Measurements from ENCODE around the gene DNAH14.
"Not testable (repeated sequence)": the region's sequence is repeated elsewhere in the genome, so short reads cannot be mapped to it uniquely, and the experiment has no call there.

The DNAH14 gene

DNA sequence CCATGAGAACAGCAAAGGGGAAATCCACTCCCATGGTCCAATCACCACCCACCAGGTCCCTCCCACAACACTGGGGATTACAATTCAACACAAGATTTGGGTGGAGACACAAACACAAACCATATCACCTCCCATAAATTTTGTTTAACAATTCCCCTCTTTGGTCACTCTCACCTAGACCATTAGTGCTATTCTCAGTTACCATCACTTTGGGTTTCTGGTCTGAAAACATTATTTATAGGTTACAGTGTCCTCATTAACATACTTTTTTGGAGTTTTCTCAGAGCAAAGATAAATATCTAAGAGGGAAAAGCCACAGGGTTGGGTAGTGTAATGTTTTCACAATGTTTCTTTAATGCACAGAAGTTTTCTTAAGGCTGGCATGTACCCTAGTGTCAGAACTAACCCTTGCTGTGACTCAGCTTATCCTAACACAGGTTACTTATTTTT is 47.7 kb upstream of the DNAH14 start:
- DNase-seq: no peak
- H3K27me3 ChIP-seq (replicated peaks; ENCODE audit: insufficient read depth, low read length): no peaks in the 10 kb centered on the region
- H2AFZ ChIP-seq (ENCODE audit: low read length): no peak overlapping the region

DNA sequence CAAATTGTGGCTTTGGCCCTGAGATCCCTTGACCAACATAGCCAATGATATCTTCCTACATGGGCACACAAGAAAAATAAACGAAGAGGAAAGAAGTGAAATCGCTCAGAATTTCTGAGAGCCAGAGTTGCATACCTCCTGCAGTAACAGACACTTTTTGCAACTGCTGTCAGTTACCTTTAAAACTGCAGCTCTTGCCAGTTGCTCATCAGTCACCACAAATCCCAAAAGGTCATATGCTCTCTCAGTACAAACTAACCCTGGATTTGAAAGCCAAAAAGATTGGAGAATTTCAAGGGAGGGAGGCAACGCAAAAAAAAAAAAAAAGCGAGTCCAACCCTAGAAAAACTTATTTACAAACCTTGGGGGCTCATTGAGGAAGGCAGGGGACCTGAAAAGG is 47.2 kb upstream of the DNAH14 start:
- Histone ChIP-seq H3K9me2 (replicated peaks; ENCODE audit: insufficient read depth, low read length) (no peaks in the 10 kb centered on the region), H3K4me3 (ENCODE audit: low read length) (no peak overlapping the region), H3K27ac (ENCODE audit: low read length) (no peak overlapping the region), H3K9ac (ENCODE audit: low read length) (no peak overlapping the region), H2AFZ (ENCODE audit: low read length) (no peak overlapping the region), H3F3A (ENCODE audit: insufficient read depth, low read length) (no peaks in the 10 kb centered on the region), H3K4me2 (ENCODE audit: low read depth, low read length) (no peak overlapping the region), H3K79me2 (ENCODE audit: low read length) (no peaks in the 10 kb centered on the region), H3K4me1 (ENCODE audit: low read length) (no peaks in the 10 kb centered on the region), H3K27me3 (replicated peaks; ENCODE audit: insufficient read depth, low read length) (no peaks in the 10 kb centered on the region), H3K36me3 (replicated peaks; ENCODE audit: insufficient read depth, low read length) (no peaks in the 10 kb centered on the region), H3K9me3 (replicated peaks; ENCODE audit: insufficient read depth, low read length) (no peaks in the 10 kb centered on the region), H4K20me1 (ENCODE audit: insufficient read depth, low read length) (no peaks in the 10 kb centered on the region)
- DNase-seq: no peak
- no peak for TF ChIP-seq EZH2phosphoT487 (IDR thresholded peaks at IDR 0.05; ENCODE audit: low read length)

More for the DNA sequence above, 47.7 kb upstream of the DNAH14 start:
- no peaks in the 10 kb centered on the region for H3K79me2 ChIP-seq (ENCODE audit: low read length)
- no peak overlapping the region for H3K9ac ChIP-seq (ENCODE audit: low read length)
- no peaks in the 10 kb centered on the region for H4K20me1 ChIP-seq (ENCODE audit: insufficient read depth, low read length)
- no peaks in the 10 kb centered on the region for H3K4me1 ChIP-seq (ENCODE audit: low read length)
- no peaks in the 10 kb centered on the region for H3K36me3 ChIP-seq (replicated peaks; ENCODE audit: insufficient read depth, low read length)
- H3F3A ChIP-seq (ENCODE audit: insufficient read depth, low read length): no peaks in the 10 kb centered on the region
- no peak for TF ChIP-seq EZH2phosphoT487 (IDR thresholded peaks at IDR 0.05; ENCODE audit: low read length)
- TF ChIP-seq, protein P1, sequence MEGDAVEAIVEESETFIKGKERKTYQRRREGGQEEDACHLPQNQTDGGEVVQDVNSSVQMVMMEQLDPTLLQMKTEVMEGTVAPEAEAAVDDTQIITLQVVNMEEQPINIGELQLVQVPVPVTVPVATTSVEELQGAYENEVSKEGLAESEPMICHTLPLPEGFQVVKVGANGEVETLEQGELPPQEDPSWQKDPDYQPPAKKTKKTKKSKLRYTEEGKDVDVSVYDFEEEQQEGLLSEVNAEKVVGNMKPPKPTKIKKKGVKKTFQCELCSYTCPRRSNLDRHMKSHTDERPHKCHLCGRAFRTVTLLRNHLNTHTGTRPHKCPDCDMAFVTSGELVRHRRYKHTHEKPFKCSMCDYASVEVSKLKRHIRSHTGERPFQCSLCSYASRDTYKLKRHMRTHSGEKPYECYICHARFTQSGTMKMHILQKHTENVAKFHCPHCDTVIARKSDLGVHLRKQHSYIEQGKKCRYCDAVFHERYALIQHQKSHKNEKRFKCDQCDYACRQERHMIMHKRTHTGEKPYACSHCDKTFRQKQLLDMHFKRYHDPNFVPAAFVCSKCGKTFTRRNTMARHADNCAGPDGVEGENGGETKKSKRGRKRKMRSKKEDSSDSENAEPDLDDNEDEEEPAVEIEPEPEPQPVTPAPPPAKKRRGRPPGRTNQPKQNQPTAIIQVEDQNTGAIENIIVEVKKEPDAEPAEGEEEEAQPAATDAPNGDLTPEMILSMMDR (IDR thresholded peaks at IDR 0.05; ENCODE audit: low read length): no peak
- no peak for TF ChIP-seq EZH2 (optimal IDR thresholded peaks at IDR 0.05; ENCODE audit: low read depth, low read length)
- no peak overlapping the region for H3K4me2 ChIP-seq (ENCODE audit: low read depth, low read length)
- H3K9me3 ChIP-seq (replicated peaks; ENCODE audit: insufficient read depth, low read length): no peaks in the 10 kb centered on the region
- H3K4me3 ChIP-seq (ENCODE audit: low read length): no peak overlapping the region
- H3K27ac ChIP-seq (ENCODE audit: low read length): no peak overlapping the region
- no peaks in the 10 kb centered on the region for H3K9me2 ChIP-seq (replicated peaks; ENCODE audit: insufficient read depth, low read length)

DNA sequence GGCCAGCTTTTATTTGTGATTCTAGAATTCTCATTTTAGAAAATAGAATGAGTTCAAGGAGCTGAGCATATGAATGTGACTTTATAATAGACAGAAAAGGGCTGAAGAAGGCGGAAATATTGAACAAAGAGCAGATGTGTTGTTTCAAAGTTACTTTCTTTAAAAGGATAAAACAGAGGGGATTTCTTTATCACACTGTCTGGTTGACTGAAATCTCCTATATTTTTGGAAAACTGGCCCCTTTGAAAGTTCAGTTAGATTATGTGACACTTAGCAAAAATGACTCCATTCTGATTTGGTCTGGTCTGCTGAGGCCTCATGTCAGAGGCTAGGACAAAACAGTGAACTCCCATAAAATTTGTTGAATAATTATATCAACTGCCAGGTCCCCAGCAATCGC is 46.4 kb upstream of the DNAH14 start:
- no peaks in the 10 kb centered on the region for H3K4me1 ChIP-seq (ENCODE audit: low read length)
- H2AFZ ChIP-seq (ENCODE audit: low read length): no peak overlapping the region
- H3K79me2 ChIP-seq (ENCODE audit: low read length): no peaks in the 10 kb centered on the region
- no peaks in the 10 kb centered on the region for H3K9me2 ChIP-seq (replicated peaks; ENCODE audit: insufficient read depth, low read length)
- H3K4me2 ChIP-seq (ENCODE audit: low read depth, low read length): no peak overlapping the region
- H3K9me3 ChIP-seq (replicated peaks; ENCODE audit: insufficient read depth, low read length): no peaks in the 10 kb centered on the region
- H3K9ac ChIP-seq (ENCODE audit: low read length): no peak overlapping the region
- no peak overlapping the region for H3K27ac ChIP-seq (ENCODE audit: low read length)
- no peaks in the 10 kb centered on the region for H4K20me1 ChIP-seq (ENCODE audit: insufficient read depth, low read length)
- no peak for TF ChIP-seq EZH2phosphoT487 (IDR thresholded peaks at IDR 0.05; ENCODE audit: low read length)
- no peaks in the 10 kb centered on the region for H3F3A ChIP-seq (ENCODE audit: insufficient read depth, low read length)
- H3K4me3 ChIP-seq (ENCODE audit: low read length): no peak overlapping the region
- DNase-seq: no peak
- no peaks in the 10 kb centered on the region for H3K36me3 ChIP-seq (replicated peaks; ENCODE audit: insufficient read depth, low read length)
- H3K27me3 ChIP-seq (replicated peaks; ENCODE audit: insufficient read depth, low read length): no peaks in the 10 kb centered on the region

DNA sequence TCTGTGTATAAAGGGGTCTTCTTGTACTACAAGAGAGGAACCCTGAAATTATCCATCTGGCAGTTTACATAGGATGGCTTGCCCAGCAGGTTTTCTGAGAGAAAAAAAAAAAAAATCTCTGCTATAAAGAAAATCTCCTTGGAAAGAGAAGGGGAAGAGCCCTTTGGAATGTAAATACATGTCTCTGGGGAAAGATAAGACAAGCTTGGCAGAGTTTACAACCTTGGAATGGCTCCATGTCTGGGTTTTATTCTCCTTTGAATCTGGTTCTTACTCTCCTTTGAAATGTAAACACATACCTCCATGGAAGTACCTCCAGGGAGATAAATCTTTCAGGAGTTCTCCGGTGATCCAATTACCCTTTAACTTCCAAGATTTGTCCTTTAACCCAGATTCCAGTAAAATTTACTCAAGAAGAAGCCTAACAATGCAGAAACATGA is 45.1 kb upstream of the DNAH14 start:
- Histone ChIP-seq H3K4me3 (ENCODE audit: low read length) (no peak overlapping the region), H3K4me2 (ENCODE audit: low read depth, low read length) (no peak overlapping the region), H3K36me3 (replicated peaks; ENCODE audit: insufficient read depth, low read length) (no peaks in the 10 kb centered on the region), H3K4me1 (ENCODE audit: low read length) (no peaks in the 10 kb centered on the region), H3K27ac (ENCODE audit: low read length) (no peak overlapping the region), H3F3A (ENCODE audit: insufficient read depth, low read length) (no peaks in the 10 kb centered on the region), H3K9me3 (replicated peaks; ENCODE audit: insufficient read depth, low read length) (no peaks in the 10 kb centered on the region), H4K20me1 (ENCODE audit: insufficient read depth, low read length) (no peaks in the 10 kb centered on the region), H3K9me2 (replicated peaks; ENCODE audit: insufficient read depth, low read length) (no peaks in the 10 kb centered on the region), H3K9ac (ENCODE audit: low read length) (no peak overlapping the region), H3K79me2 (ENCODE audit: low read length) (no peaks in the 10 kb centered on the region), H3K27me3 (replicated peaks; ENCODE audit: insufficient read depth, low read length) (no peaks in the 10 kb centered on the region), H2AFZ (ENCODE audit: low read length) (no peak overlapping the region)
- TF ChIP-seq EZH2phosphoT487 (IDR thresholded peaks at IDR 0.05; ENCODE audit: low read length) (no peak), EZH2 (optimal IDR thresholded peaks at IDR 0.05; ENCODE audit: low read depth, low read length) (no peak)
- TF ChIP-seq, protein P1 (IDR thresholded peaks at IDR 0.05; ENCODE audit: low read length): no peak
- DNase-seq: no peak

DNA sequence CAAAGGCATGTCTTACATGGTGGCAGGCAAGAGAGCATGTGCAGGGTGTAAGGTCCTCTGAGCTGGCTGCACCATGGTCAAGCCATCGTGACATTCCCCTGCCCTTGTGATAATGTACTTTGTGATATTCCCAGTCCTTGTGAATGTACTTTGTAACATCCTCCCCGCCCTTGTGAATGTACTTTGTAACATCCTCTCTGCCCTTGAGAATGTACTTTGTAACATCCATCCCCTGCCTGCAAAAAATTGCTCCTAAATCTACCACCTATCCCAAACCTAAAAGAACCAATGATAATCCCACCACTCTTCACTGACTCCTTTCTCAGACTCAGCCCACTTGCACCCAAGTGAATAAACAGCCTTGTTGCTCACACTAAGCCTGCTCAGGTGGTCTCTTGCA is 44.1 kb upstream of the DNAH14 start:
- not testable (repeated sequence) for H3K9me3 ChIP-seq (replicated peaks; ENCODE audit: insufficient read depth, low read length); H3K4me3 ChIP-seq (ENCODE audit: low read length); H3K27ac ChIP-seq (ENCODE audit: low read length); H3K36me3 ChIP-seq (replicated peaks; ENCODE audit: insufficient read depth, low read length); H4K20me1 ChIP-seq (ENCODE audit: insufficient read depth, low read length); DNase-seq; H3K4me1 ChIP-seq (ENCODE audit: low read length); H3K79me2 ChIP-seq (ENCODE audit: low read length); H2AFZ ChIP-seq (ENCODE audit: low read length); H3K4me2 ChIP-seq (ENCODE audit: low read depth, low read length); H3K27me3 ChIP-seq (replicated peaks; ENCODE audit: insufficient read depth, low read length); H3F3A ChIP-seq (ENCODE audit: insufficient read depth, low read length); H3K9ac ChIP-seq (ENCODE audit: low read length); H3K9me2 ChIP-seq (replicated peaks; ENCODE audit: insufficient read depth, low read length)

Measured in MM.1S (cell line).